ENCODE measurements around the gene GABPA. TPM values are rescaled to one million over a fixed set of nuclear protein-coding genes. Genes with fewer than 3 reads are reported as not detected.

Gene GABPA
- total RNA-seq, 1 experiment from 2014 or later, result 20.4 TPM

GRCh38 chr21:25721987-25722386, 12.8 kb upstream of the GABPA start:
- no peak overlapping the region for H2BK120ac ChIP-seq (ENCODE audit: low read depth, low read length, poor library complexity, severe bottlenecking)
- Mint-ChIP-seq H3K27me3 (ENCODE audit: low read depth) (no peaks in the 10 kb centered on the region; the same call in none of the 2 replicates), H3K4me3 (no peak overlapping the region), H3K27ac (no peak overlapping the region), H3K36me3 (ENCODE audit: insufficient read depth in 1 of 3, low read depth in 3 of 3) (peaks cover 20 to 54% (median 42%) of the 10 kb centered on the region in 3 experiments), H3K4me1 (peaks cover 10% of the 10 kb centered on the region in 2 experiments), H3K9me3 (no peaks in the 10 kb centered on the region)
- H4K91ac ChIP-seq (ENCODE audit: insufficient read length, low read depth, low read length), result no peak overlapping the region
- H3K79me1 ChIP-seq (ENCODE audit: insufficient read depth, low read depth, low read length, poor library complexity, severe bottlenecking), result no peaks in the 10 kb centered on the region
- H3K18ac ChIP-seq (ENCODE audit: insufficient read length, low read depth, low read length), result no peak overlapping the region
- H3K79me2 ChIP-seq (ENCODE audit: insufficient read depth, low read length), result no peaks in the 10 kb centered on the region
- no peak overlapping the region for H2BK20ac ChIP-seq (ENCODE audit: low read depth, low read length, poor library complexity, severe bottlenecking)
- H4K20me1 ChIP-seq (ENCODE audit: control insufficient read depth, insufficient read depth, insufficient read length), result no peaks in the 10 kb centered on the region
- no CpG with 5 or more reads among the region's 3 CpGs for WGBS (ENCODE audit: extremely low coverage, insufficient read length, low lambda C conversion rate)
- no peak overlapping the region for H2BK12ac ChIP-seq (ENCODE audit: insufficient read length, low read depth, low read length)
- no peak overlapping the region for H2AFZ ChIP-seq (ENCODE audit: low read length)
- no peak overlapping the region for H3K4me2 ChIP-seq (ENCODE audit: insufficient read depth, insufficient read length, low read length)
- no peak overlapping the region for H2AK5ac ChIP-seq (ENCODE audit: insufficient read length, low read length)
- no peak overlapping the region for H3K14ac ChIP-seq (ENCODE audit: insufficient read depth, low read length)
- no peaks in the 10 kb centered on the region for H3K27me3 ChIP-seq (ENCODE audit: insufficient read depth, low read length)
- H3K56ac ChIP-seq (ENCODE audit: insufficient read length, low read depth, low read length), result no peak overlapping the region
- H4K5ac ChIP-seq (ENCODE audit: insufficient read length, low read depth, low read length), result no peak overlapping the region
- H4K8ac ChIP-seq (replicated peaks; ENCODE audit: insufficient read length, low read depth, low read length), result no peak overlapping the region
- no peak for TF ChIP-seq CTCF (conservative IDR thresholded peaks at IDR 0.05)
- no peak overlapping the region for H3K23ac ChIP-seq (ENCODE audit: insufficient read length, low read depth, low read length)
- no peak for DNase-seq
- no peaks in the 10 kb centered on the region for H3K23me2 ChIP-seq (ENCODE audit: insufficient read length, low read depth, low read length, poor library complexity, severe bottlenecking)
- no peak overlapping the region for H3K27ac ChIP-seq (ENCODE audit: insufficient read length, low read depth, low read length)
- H3T11ph ChIP-seq (ENCODE audit: low read length), result no peak overlapping the region
- H3K4ac ChIP-seq (ENCODE audit: low read depth, low read length), result no peak overlapping the region
- H3K9me3 ChIP-seq (ENCODE audit: control insufficient read depth, low read depth, low read length), result no peaks in the 10 kb centered on the region
- no peak overlapping the region for H2BK15ac ChIP-seq (ENCODE audit: low read depth, low read length)
- no peaks in the 10 kb centered on the region for H3K4me1 ChIP-seq (ENCODE audit: insufficient read depth, low read length)
- H3K9ac ChIP-seq (ENCODE audit: extremely low read depth, insufficient read length, low read length), result no peak overlapping the region
- H2BK5ac ChIP-seq (ENCODE audit: insufficient read length, low read length), result no peak overlapping the region

Measured in H9 (cell line).